ENCODE measurements around the gene SH3BP5L.

DNA sequence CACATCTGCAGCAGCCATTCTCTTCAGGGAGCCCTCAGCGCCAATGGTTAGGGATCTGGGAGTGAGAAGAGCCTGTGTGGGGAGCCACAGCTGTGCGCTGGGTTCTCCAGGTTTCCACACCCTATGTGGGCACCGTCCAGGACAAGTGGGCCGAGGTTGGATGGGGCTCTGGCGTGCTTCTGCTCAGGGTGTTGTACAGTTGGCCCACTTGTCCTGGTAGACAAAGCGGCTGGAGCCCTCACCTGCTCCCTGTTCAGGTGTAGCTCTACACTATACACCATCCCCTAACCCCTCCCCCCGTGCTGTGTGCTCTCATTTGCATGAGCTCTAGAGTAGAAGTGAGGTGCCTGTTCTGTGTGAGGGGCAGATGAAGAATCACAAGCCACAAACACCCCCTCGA lies 12.2 kb downstream of the SH3BP5L start:
- TF ChIP-seq CTCF (IDR thresholded peaks at IDR 0.05) (no peak), POLR2A (IDR thresholded peaks at IDR 0.05) (no peak)
